Testis (tissue), 2 donors: Measurements from ENCODE around the gene CRADD.

Experiments
- POLR2A ChIP-seq: fragments of 450-650 bp; IDR thresholded peaks from one replicate; pipeline ENCODE4 v1.6.1; 2017; ENCODE audit warnings: antibody characterized with exemption, mild to moderate bottlenecking, moderate library complexity
- TF ChIP-seq, protein P1 (sequence below), 3 experiments: fragments of 450-650 bp in 2 of 3; fragments of 200-600 bp in 1 of 3; sonication (generic) in 1 of 3; IDR thresholded peaks; one replicate each; pipeline ENCODE4 v1.5.1; 2016 to 2019; ENCODE audit warnings: antibody characterized with exemption in 3 of 3, mild to moderate bottlenecking in 2 of 3, moderate library complexity in 1 of 3

- TF ChIP-seq, protein P1, sequence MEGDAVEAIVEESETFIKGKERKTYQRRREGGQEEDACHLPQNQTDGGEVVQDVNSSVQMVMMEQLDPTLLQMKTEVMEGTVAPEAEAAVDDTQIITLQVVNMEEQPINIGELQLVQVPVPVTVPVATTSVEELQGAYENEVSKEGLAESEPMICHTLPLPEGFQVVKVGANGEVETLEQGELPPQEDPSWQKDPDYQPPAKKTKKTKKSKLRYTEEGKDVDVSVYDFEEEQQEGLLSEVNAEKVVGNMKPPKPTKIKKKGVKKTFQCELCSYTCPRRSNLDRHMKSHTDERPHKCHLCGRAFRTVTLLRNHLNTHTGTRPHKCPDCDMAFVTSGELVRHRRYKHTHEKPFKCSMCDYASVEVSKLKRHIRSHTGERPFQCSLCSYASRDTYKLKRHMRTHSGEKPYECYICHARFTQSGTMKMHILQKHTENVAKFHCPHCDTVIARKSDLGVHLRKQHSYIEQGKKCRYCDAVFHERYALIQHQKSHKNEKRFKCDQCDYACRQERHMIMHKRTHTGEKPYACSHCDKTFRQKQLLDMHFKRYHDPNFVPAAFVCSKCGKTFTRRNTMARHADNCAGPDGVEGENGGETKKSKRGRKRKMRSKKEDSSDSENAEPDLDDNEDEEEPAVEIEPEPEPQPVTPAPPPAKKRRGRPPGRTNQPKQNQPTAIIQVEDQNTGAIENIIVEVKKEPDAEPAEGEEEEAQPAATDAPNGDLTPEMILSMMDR (IDR thresholded peaks at IDR 0.05), result no peak
- TF ChIP-seq POLR2A, result no peak
Observed at GRCh38 chr12:93712200-93712599, 35.0 kb downstream of the CRADD start.
